ENCODE data around the gene AOPEP.

- TF ChIP-seq CTCF (IDR thresholded peaks at IDR 0.05), result no peak
- no peak for TF ChIP-seq POLR2A (IDR thresholded peaks at IDR 0.05)
Observed at GRCh38 chr9:94933511-94933828, 207.0 kb downstream of the AOPEP start.
